BE2C (cell line): ENCODE results near the gene SDR42E1.

Experiments used
- DNase-seq: peaks from one replicate; pipeline ENCODE4 v3.0.0-alpha.2; 2020
- H3K27me3 ChIP-seq: fragments of 250-450 bp; sonication (Bioruptor Pico); 2 replicates; pipeline ENCODE4 v1.5.1; 2020; ENCODE audit warnings: mild to moderate bottlenecking
- H3K36me3 ChIP-seq: fragments of 250-450 bp; sonication (Bioruptor Pico); 2 replicates; pipeline ENCODE4 v1.5.1; 2020; ENCODE audit warnings: mild to moderate bottlenecking
- H3K4me1 ChIP-seq: fragments of 250-450 bp; sonication (Bioruptor Pico); 2 replicates; pipeline ENCODE4 v1.5.1; 2020
- H3K4me3 ChIP-seq: 2 replicates; pipeline ENCODE4 v1.5.1; 2011; ENCODE audit warnings: low read depth, low read length
- H3K9me3 ChIP-seq: fragments of 250-450 bp; sonication (Bioruptor Pico); 2 replicates; pipeline ENCODE4 v1.5.1; 2020
- TF ChIP-seq, protein P1 (sequence below): IDR thresholded peaks from 2 replicates; pipeline ENCODE4 v1.5.1; 2012; ENCODE audit warnings: mild to moderate bottlenecking, low read depth, low read length

Gene SDR42E1

DNA sequence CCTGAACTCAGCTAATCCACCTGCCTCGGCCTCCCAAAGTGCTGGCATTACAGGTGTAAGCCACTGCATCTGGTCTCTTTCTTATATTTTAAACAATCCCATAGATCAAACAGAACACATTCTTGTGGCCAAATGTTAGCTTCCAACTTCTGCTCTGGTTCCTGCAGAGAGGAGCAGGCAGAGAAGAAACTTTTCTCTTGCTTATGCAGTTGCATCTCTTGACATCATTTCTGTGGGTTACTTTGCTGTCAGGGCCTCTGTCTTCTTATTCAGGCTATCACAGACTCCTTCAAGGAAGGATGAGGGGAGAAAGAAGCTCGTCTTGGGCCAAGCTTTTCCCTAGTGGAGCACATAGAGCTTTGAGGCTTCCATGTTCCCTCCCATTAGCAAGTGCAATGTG is 31.6 kb upstream of the SDR42E1 start:
- TF ChIP-seq, protein P1, sequence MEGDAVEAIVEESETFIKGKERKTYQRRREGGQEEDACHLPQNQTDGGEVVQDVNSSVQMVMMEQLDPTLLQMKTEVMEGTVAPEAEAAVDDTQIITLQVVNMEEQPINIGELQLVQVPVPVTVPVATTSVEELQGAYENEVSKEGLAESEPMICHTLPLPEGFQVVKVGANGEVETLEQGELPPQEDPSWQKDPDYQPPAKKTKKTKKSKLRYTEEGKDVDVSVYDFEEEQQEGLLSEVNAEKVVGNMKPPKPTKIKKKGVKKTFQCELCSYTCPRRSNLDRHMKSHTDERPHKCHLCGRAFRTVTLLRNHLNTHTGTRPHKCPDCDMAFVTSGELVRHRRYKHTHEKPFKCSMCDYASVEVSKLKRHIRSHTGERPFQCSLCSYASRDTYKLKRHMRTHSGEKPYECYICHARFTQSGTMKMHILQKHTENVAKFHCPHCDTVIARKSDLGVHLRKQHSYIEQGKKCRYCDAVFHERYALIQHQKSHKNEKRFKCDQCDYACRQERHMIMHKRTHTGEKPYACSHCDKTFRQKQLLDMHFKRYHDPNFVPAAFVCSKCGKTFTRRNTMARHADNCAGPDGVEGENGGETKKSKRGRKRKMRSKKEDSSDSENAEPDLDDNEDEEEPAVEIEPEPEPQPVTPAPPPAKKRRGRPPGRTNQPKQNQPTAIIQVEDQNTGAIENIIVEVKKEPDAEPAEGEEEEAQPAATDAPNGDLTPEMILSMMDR = no peak
- Histone ChIP-seq H3K4me3 (no peak overlapping the region), H3K27me3 (no peaks in the 10 kb centered on the region), H3K36me3 (no peaks in the 10 kb centered on the region), H3K9me3 (no peaks in the 10 kb centered on the region), H3K4me1 (no peaks in the 10 kb centered on the region)
- DNase-seq = no peak

DNA sequence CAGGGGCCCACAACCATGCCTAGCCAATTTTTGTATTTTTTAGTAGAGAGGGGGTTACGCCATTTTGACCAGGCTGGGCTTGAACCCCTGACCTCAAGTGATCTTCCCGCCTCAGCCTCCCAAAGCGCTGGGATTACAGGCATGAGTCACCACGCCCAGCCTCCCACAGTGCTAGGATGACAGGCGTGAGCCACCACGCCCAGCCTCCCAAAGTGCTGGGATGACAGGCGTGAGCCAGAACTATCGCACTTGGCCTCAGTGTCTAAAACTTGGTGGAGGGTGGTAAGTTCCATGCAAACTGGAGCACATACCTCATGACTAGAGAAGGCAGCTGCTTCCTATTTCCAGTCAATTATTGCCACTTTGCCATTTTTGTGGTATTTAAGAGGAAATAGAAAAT is 30.9 kb upstream of the SDR42E1 start:
- TF ChIP-seq, protein P1 = no peak
- no peaks in the 10 kb centered on the region for H3K4me1 ChIP-seq
- no peak for DNase-seq
- H3K4me3 ChIP-seq = no peak overlapping the region
- no peaks in the 10 kb centered on the region for H3K9me3 ChIP-seq
- no peaks in the 10 kb centered on the region for H3K27me3 ChIP-seq
- H3K36me3 ChIP-seq = no peaks in the 10 kb centered on the region

DNA sequence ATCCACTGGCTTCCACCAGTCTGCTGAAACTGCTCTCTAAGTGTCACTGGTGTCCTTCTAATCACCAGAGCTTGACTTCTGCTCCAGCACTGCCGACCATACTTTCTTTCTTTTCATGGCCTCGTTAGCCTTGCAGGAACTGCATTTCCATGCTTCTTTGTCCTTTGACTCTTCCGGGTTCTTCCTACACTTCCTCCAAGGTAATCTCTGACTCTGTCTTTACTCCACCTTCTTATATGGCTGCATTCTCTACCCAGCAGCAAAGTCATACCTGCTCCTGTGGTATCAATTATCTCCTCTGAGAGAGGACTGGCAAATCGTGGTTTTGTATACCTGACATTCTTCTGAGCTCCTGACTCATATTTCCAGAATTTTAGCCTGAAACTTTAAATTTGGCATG is 30.3 kb upstream of the SDR42E1 start:
- H3K4me1 ChIP-seq = no peaks in the 10 kb centered on the region
- H3K27me3 ChIP-seq = no peaks in the 10 kb centered on the region
- H3K9me3 ChIP-seq = no peaks in the 10 kb centered on the region
- TF ChIP-seq, protein P1 = no peak
- no peak for DNase-seq
- no peak overlapping the region for H3K4me3 ChIP-seq
- H3K36me3 ChIP-seq = no peaks in the 10 kb centered on the region

DNA sequence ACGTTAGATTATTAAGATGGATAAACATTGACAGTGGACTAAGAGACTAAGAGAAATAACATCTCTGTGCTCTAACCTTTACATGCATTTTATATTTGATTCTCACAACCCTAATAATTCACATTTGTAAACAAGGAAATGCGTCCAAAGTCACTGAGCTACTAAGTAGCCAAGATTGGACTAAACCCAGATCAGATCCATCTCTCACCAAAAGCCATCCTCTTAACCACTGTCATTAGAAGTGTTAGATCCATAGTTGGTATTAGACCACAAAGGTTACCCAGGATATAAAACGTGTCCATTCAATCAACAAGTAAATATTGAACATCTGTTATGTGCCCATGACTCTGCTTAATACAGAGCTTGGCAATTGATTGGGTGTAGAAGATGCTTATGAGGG is 29.0 kb upstream of the SDR42E1 start:
- Histone ChIP-seq H3K36me3 (no peaks in the 10 kb centered on the region), H3K27me3 (no peaks in the 10 kb centered on the region), H3K4me3 (no peak overlapping the region), H3K4me1 (no peaks in the 10 kb centered on the region), H3K9me3 (no peaks in the 10 kb centered on the region)
- TF ChIP-seq, protein P1 = no peak
- DNase-seq = no peak

DNA sequence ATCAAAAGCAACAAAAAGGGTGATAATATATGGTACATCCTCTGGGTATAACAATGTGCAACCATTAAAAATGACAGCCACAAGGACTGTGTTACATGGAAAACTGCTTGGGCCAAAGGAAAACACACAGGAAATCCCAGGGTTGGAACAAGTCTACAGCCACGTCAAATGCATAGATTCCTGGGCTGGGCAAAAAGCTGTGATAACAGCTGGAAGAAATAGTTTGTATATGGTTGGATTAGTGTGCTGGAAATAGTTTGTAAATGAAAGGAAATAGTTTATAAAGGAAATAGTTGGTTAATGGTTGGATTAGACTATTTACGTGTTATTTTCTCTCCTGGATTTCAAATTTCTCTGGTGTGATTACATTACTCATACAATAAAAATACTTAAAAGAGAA is 26.4 kb upstream of the SDR42E1 start:
- Histone ChIP-seq H3K4me3 (no peak overlapping the region), H3K9me3 (no peaks in the 10 kb centered on the region), H3K27me3 (no peaks in the 10 kb centered on the region), H3K4me1 (no peaks in the 10 kb centered on the region), H3K36me3 (no peaks in the 10 kb centered on the region)
- no peak for DNase-seq
- TF ChIP-seq, protein P1 = no peak

DNA sequence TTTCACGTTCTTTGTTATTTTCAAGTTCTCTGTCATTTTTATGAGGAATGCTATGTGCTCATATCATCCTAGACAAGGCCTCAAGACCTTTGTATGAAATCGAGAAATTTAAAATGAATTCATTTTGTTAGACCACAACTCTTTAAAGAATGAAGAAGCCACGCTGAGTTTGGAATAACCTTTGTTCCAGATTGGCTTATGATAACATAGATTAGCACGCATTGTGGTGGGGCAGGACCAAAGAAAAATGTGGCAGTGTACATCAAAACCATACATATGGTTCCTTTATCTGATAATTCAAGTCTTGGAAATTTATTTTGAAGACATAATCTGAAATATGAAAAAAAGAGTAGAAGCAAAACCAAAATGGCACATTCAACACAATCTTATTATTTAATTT is 26.0 kb upstream of the SDR42E1 start:
- Histone ChIP-seq H3K4me1 (no peaks in the 10 kb centered on the region), H3K9me3 (no peaks in the 10 kb centered on the region), H3K36me3 (no peaks in the 10 kb centered on the region), H3K27me3 (no peaks in the 10 kb centered on the region), H3K4me3 (no peak overlapping the region)
- TF ChIP-seq, protein P1 = no peak
- no peak for DNase-seq
